ENCODE results near the gene PHKB. TPM values are rescaled to one million over a fixed set of nuclear protein-coding genes. Genes with fewer than 3 reads are reported as not detected.
"Not testable (repeated sequence)": the region's sequence is repeated elsewhere in the genome, so short reads cannot be mapped to it uniquely, and the experiment has no call there.

Gene PHKB
- polyA plus RNA-seq, 1 donor (not counting 4 experiments of a cell fraction or from before 2014, with no cell fraction given) = 71.7 TPM

- DNase-seq (ENCODE audit: low read depth, low spot score) = not testable (repeated sequence)
Measured at GRCh38 chr16:47442884-47443283, 18.2 kb upstream of the PHKB start.

GRCh38 chr16:47446431-47446830, 14.7 kb upstream of the PHKB start:
- H4K20me1 ChIP-seq (ENCODE audit: control insufficient read depth, extremely low read depth, insufficient read depth, low read length) = no peaks in the 10 kb centered on the region
- H3K4me3 ChIP-seq (ENCODE audit: control insufficient read depth in 2 of 3, extremely low read depth in 1 of 3, insufficient read depth in 2 of 3, low read depth in 1 of 3, low read length in 3 of 3) = no peak overlapping the region
- no peaks in the 10 kb centered on the region for H3K79me2 ChIP-seq (ENCODE audit: control insufficient read depth, insufficient read depth, low read length)
- no peak overlapping the region for H3K9ac ChIP-seq (ENCODE audit: control insufficient read depth, extremely low read depth, insufficient read depth, low read length)
- peaks cover 2 to 6% of the 10 kb centered on the region in 2 experiments for H3K36me3 ChIP-seq (ENCODE audit: control insufficient read depth in 2 of 2, extremely low read depth in 1 of 2, insufficient read depth in 2 of 2, low read length in 2 of 2)
- no peaks in the 10 kb centered on the region for H3K27me3 ChIP-seq (ENCODE audit: control insufficient read depth, extremely low read depth, insufficient read depth, low read length)
- H3K27ac ChIP-seq (ENCODE audit: control insufficient read depth, insufficient read depth, low read length) = no peak overlapping the region
- dilution Hi-C loops (cut with MboI; ENCODE audit: extremely low pct_ligation_motif_present, low sequenced_read_pairs) = no loop called here
- H3K4me2 ChIP-seq (ENCODE audit: control insufficient read depth, extremely low read depth, insufficient read depth, low read depth, low read length) = no peak overlapping the region
- TF ChIP-seq CTCF (optimal IDR thresholded peaks at IDR 0.05 in 1 of 3, IDR thresholded peaks at IDR 0.05 in 1 of 3, conservative IDR thresholded peaks at IDR 0.05 in 1 of 3; ENCODE audit: extremely low read depth in 1 of 3, insufficient read depth in 2 of 3, low read length in 3 of 3) = no peak
- TF ChIP-seq EZH2 (IDR thresholded peaks at IDR 0.05; ENCODE audit: low read length) = no peak
- no peaks in the 10 kb centered on the region for H3K4me1 ChIP-seq (ENCODE audit: control insufficient read depth, extremely low read depth, insufficient read depth, low read length)
- H3K9me3 ChIP-seq (ENCODE audit: control insufficient read depth, low read depth, low read length) = no peaks in the 10 kb centered on the region
- DNase-seq (ENCODE audit: low read depth, low spot score) = no peak
- FAIRE-seq = no peak
- no peak overlapping the region for H2AFZ ChIP-seq (ENCODE audit: control insufficient read depth, low read length)
- no peaks in the 10 kb centered on the region for H3K9me1 ChIP-seq (ENCODE audit: control insufficient read depth, extremely low read depth, insufficient read depth, low read length)

More at GRCh38 chr16:47442884-47443283, 18.2 kb upstream of the PHKB start:
- H3K36me3 ChIP-seq (ENCODE audit: control insufficient read depth in 2 of 2, extremely low read depth in 1 of 2, insufficient read depth in 2 of 2, low read length in 2 of 2); FAIRE-seq; H3K79me2 ChIP-seq (ENCODE audit: control insufficient read depth, insufficient read depth, low read length); H3K9me3 ChIP-seq (ENCODE audit: control insufficient read depth, low read depth, low read length); H3K9ac ChIP-seq (ENCODE audit: control insufficient read depth, extremely low read depth, insufficient read depth, low read length); H4K20me1 ChIP-seq (ENCODE audit: control insufficient read depth, extremely low read depth, insufficient read depth, low read length); H3K4me1 ChIP-seq (ENCODE audit: control insufficient read depth, extremely low read depth, insufficient read depth, low read length); H3K4me3 ChIP-seq (ENCODE audit: control insufficient read depth in 2 of 3, extremely low read depth in 1 of 3, insufficient read depth in 2 of 3, low read depth in 1 of 3, low read length in 3 of 3); H3K27ac ChIP-seq (ENCODE audit: control insufficient read depth, insufficient read depth, low read length); H2AFZ ChIP-seq (ENCODE audit: control insufficient read depth, low read length); H3K27me3 ChIP-seq (ENCODE audit: control insufficient read depth, extremely low read depth, insufficient read depth, low read length); H3K4me2 ChIP-seq (ENCODE audit: control insufficient read depth, extremely low read depth, insufficient read depth, low read depth, low read length); dilution Hi-C loops (cut with MboI; ENCODE audit: extremely low pct_ligation_motif_present, low sequenced_read_pairs); H3K9me1 ChIP-seq (ENCODE audit: control insufficient read depth, extremely low read depth, insufficient read depth, low read length): not testable (repeated sequence)
